SK-N-SH treated with all-trans-retinoic acid at 6 μM for 48 hours (cell line): ENCODE data around the gene SLC6A19.
"Not testable (repeated sequence)": the region's sequence is repeated elsewhere in the genome, so short reads cannot be mapped to it uniquely, and the experiment has no call there.

Source experiments
- ATAC-seq: fragments of 200-7000 bp; cut with Tn5 transposase; 3 replicates; pipeline ENCODE4 v1.9.1; 2020; ENCODE audit warnings: mild to moderate bottlenecking, moderate library complexity
- ARNTL ChIP-seq: fragments of 450-650 bp; formaldehyde crosslinking; IDR thresholded peaks from 2 replicates; pipeline ENCODE4 v1.5.0; 2020; ENCODE audit warnings: low read depth, mild to moderate bottlenecking, moderate library complexity, borderline replicate concordance
- BACH2 ChIP-seq: fragments of 250-450 bp; sonication (Bioruptor Pico); IDR thresholded peaks from 2 replicates; pipeline ENCODE4 v1.9.0; 2021; ENCODE audit warnings: mild to moderate bottlenecking, borderline replicate concordance
- CSDC2 ChIP-seq: fragments of 250-450 bp; sonication (Bioruptor Pico); IDR thresholded peaks from 2 replicates; pipeline ENCODE4 v1.5.0; 2020; ENCODE audit warnings: mild to moderate bottlenecking, moderate library complexity
- ESRRG ChIP-seq: fragments of 250-450 bp; sonication (Bioruptor Pico); IDR thresholded peaks from 2 replicates; pipeline ENCODE4 v1.6.1; 2021; ENCODE audit warnings: mild to moderate bottlenecking
- GLIS3 ChIP-seq: fragments of 250-450 bp; sonication (Bioruptor Pico); IDR thresholded peaks from 2 replicates; pipeline ENCODE4 v1.5.0; 2020; ENCODE audit warnings: mild to moderate bottlenecking, moderate library complexity
- ISL1 ChIP-seq: fragments of 250-450 bp; sonication (Bioruptor Pico); IDR thresholded peaks from 2 replicates; pipeline ENCODE4 v2.1.2; 2022; ENCODE audit warnings: mild to moderate bottlenecking, moderate library complexity
- OSR1 ChIP-seq: fragments of 250-450 bp; sonication (Bioruptor Pico); IDR thresholded peaks from 2 replicates; pipeline ENCODE4 v1.8.0; 2022; ENCODE audit warnings: moderate library complexity, mild to moderate bottlenecking, inconsistent platforms
- PPARA ChIP-seq: fragments of 250-450 bp; sonication (Bioruptor Pico); IDR thresholded peaks from 2 replicates; pipeline ENCODE4 v1.5.0; 2020; ENCODE audit warnings: mild to moderate bottlenecking, borderline replicate concordance
- SNAI2 ChIP-seq: fragments of 250-450 bp; sonication (Bioruptor Pico); IDR thresholded peaks from 2 replicates; pipeline ENCODE4 v1.5.0; 2020; ENCODE audit warnings: mild to moderate bottlenecking, moderate library complexity
- TCF4 ChIP-seq: fragments of 250-450 bp; sonication (Bioruptor Pico); IDR thresholded peaks from 2 replicates; pipeline ENCODE4 v1.8.0; 2021; ENCODE audit warnings: mild to moderate bottlenecking, moderate library complexity, borderline replicate concordance
- TOX ChIP-seq: fragments of 250-450 bp; sonication (Bioruptor Pico); IDR thresholded peaks from 2 replicates; pipeline ENCODE4 v1.8.0; 2021; ENCODE audit warnings: mild to moderate bottlenecking, moderate library complexity, borderline replicate concordance
- ZFP3 ChIP-seq: fragments of 250-450 bp; sonication (Bioruptor Pico); IDR thresholded peaks from 2 replicates; pipeline ENCODE4 v1.5.0; 2020; ENCODE audit warnings: mild to moderate bottlenecking, moderate library complexity
- ZFP30 ChIP-seq: fragments of 450-650 bp; formaldehyde crosslinking; IDR thresholded peaks from 2 replicates; pipeline ENCODE4 v1.5.0; 2022; ENCODE audit warnings: mild to moderate bottlenecking, moderate library complexity
- ZNF565 ChIP-seq: fragments of 450-650 bp; formaldehyde crosslinking; conservative IDR thresholded peaks from 2 replicates; pipeline ENCODE4 v1.5.0; 2020; ENCODE audit warnings: low read depth, mild to moderate bottlenecking, moderate library complexity
- ZNF8 ChIP-seq: fragments of 450-650 bp; formaldehyde crosslinking; IDR thresholded peaks from 2 replicates; pipeline ENCODE4 v1.5.0; 2020; ENCODE audit warnings: mild to moderate bottlenecking, moderate library complexity
- TF ChIP-seq, protein P1 (sequence below): fragments of 250-450 bp; sonication (Bioruptor Pico); IDR thresholded peaks from 2 replicates; pipeline ENCODE4 v1.5.1; 2021; ENCODE audit warnings: mild to moderate bottlenecking, moderate library complexity
- TF ChIP-seq, protein P2 (sequence below): fragments of 250-450 bp; sonication (Bioruptor Pico); IDR thresholded peaks from 2 replicates; pipeline ENCODE4 v1.5.1; 2020; ENCODE audit warnings: low read depth, mild to moderate bottlenecking, moderate library complexity
- TF ChIP-seq, protein P3 (sequence below): fragments of 250-450 bp; sonication (Bioruptor Pico); IDR thresholded peaks from 2 replicates; pipeline ENCODE4 v1.8.0; 2020; ENCODE audit warnings: mild to moderate bottlenecking, moderate library complexity, borderline replicate concordance
- TF ChIP-seq, protein P4 (sequence below): fragments of 250-450 bp; sonication (Bioruptor Pico); IDR thresholded peaks from 2 replicates; pipeline ENCODE4 v1.8.0; 2021; ENCODE audit warnings: low read depth, mild to moderate bottlenecking, moderate library complexity, borderline replicate concordance
- TF ChIP-seq, protein P5 (sequence below): fragments of 250-450 bp; sonication (Bioruptor Pico); IDR thresholded peaks from 2 replicates; pipeline ENCODE4 v1.5.0; 2020; ENCODE audit warnings: mild to moderate bottlenecking, moderate library complexity

The SLC6A19 gene

DNA sequence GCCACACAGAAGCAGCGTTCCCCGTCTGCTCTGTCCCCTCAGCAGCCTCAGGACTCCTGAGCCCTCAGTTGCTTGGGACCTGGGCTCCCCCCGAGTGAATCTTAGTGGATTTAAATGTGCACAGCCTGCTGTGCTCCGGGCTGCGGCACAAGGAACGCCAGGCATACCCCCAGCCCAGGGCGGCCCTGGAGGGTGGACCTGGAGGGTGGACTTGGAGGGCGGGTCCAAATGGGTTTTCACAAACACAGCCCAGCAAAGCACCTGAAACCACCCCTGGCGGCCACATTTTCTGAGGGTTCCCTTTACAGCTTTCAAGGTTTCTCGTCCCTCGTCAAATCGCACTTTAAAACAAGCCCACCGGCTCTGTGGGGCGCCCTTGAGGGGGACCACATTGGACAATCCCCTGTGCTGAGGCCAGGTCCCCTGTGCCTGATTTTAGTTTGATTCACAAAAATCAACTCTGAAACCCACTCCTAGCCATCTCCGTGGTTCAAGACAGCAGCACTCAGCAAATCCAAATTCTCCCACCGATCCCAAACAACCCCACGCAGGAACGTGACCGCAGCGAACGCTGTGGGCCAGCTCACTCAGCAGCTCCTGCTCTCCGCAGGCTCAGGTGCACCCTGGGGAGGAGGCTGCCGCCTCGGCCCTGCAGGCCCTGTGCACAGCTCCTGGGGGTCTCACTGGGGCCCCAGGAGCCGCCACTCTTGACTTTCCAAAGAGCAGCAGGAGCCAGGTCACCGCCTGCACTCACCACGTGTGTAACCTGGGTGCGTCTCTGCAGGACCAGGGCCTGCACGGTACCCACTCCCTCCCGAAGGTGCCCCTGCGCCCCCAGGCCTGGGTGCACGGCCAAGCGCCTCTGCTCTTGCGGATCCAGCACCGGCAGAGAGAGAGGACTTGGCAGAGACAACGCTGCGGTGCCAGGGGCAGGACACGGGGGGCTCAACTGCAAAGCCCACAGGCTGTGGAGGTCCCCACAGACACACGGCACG lies 64.4 kb downstream of the SLC6A19 start:
- ATAC-seq = no peak
- TF ChIP-seq, protein P1, sequence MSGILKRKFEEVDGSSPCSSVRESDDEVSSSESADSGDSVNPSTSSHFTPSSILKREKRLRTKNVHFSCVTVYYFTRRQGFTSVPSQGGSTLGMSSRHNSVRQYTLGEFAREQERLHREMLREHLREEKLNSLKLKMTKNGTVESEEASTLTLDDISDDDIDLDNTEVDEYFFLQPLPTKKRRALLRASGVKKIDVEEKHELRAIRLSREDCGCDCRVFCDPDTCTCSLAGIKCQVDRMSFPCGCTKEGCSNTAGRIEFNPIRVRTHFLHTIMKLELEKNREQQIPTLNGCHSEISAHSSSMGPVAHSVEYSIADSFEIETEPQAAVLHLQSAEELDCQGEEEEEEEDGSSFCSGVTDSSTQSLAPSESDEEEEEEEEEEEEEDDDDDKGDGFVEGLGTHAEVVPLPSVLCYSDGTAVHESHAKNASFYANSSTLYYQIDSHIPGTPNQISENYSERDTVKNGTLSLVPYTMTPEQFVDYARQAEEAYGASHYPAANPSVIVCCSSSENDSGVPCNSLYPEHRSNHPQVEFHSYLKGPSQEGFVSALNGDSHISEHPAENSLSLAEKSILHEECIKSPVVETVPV (CRISPR knock-in tag) = no peak
- no peak for TF ChIP-seq CSDC2 (CRISPR knock-in tag)
- no peak for TF ChIP-seq ZFP30
- TF ChIP-seq, protein P2, sequence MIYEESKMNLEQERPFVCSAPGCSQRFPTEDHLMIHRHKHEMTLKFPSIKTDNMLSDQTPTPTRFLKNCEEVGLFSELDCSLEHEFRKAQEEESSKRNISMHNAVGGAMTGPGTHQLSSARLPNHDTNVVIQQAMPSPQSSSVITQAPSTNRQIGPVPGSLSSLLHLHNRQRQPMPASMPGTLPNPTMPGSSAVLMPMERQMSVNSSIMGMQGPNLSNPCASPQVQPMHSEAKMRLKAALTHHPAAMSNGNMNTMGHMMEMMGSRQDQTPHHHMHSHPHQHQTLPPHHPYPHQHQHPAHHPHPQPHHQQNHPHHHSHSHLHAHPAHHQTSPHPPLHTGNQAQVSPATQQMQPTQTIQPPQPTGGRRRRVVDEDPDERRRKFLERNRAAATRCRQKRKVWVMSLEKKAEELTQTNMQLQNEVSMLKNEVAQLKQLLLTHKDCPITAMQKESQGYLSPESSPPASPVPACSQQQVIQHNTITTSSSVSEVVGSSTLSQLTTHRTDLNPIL (CRISPR knock-in tag) = no peak
- TF ChIP-seq TCF4 (CRISPR knock-in tag) = no peak
- TF ChIP-seq, protein P3, sequence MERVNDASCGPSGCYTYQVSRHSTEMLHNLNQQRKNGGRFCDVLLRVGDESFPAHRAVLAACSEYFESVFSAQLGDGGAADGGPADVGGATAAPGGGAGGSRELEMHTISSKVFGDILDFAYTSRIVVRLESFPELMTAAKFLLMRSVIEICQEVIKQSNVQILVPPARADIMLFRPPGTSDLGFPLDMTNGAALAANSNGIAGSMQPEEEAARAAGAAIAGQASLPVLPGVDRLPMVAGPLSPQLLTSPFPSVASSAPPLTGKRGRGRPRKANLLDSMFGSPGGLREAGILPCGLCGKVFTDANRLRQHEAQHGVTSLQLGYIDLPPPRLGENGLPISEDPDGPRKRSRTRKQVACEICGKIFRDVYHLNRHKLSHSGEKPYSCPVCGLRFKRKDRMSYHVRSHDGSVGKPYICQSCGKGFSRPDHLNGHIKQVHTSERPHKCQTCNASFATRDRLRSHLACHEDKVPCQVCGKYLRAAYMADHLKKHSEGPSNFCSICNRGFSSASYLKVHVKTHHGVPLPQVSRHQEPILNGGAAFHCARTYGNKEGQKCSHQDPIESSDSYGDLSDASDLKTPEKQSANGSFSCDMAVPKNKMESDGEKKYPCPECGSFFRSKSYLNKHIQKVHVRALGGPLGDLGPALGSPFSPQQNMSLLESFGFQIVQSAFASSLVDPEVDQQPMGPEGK (CRISPR knock-in tag) = no peak
- no peak for TF ChIP-seq PPARA (CRISPR knock-in tag)
- TF ChIP-seq GLIS3 (CRISPR knock-in tag) = no peak
- no peak for TF ChIP-seq ISL1
- TF ChIP-seq, protein P4, sequence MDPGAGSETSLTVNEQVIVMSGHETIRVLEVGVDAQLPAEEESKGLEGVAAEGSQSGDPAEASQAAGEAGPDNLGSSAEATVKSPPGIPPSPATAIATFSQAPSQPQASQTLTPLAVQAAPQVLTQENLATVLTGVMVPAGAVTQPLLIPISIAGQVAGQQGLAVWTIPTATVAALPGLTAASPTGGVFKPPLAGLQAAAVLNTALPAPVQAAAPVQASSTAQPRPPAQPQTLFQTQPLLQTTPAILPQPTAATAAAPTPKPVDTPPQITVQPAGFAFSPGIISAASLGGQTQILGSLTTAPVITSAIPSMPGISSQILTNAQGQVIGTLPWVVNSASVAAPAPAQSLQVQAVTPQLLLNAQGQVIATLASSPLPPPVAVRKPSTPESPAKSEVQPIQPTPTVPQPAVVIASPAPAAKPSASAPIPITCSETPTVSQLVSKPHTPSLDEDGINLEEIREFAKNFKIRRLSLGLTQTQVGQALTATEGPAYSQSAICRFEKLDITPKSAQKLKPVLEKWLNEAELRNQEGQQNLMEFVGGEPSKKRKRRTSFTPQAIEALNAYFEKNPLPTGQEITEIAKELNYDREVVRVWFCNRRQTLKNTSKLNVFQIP (CRISPR knock-in tag) = no peak
- no peak for TF ChIP-seq ZNF565 (CRISPR knock-in tag)
- TF ChIP-seq TOX (CRISPR knock-in tag) = no peak
- TF ChIP-seq BACH2 (CRISPR knock-in tag) = no peak
- TF ChIP-seq ARNTL = no peak
- TF ChIP-seq ESRRG (CRISPR knock-in tag) = no peak
- TF ChIP-seq OSR1 = no peak
- TF ChIP-seq, protein P5, sequence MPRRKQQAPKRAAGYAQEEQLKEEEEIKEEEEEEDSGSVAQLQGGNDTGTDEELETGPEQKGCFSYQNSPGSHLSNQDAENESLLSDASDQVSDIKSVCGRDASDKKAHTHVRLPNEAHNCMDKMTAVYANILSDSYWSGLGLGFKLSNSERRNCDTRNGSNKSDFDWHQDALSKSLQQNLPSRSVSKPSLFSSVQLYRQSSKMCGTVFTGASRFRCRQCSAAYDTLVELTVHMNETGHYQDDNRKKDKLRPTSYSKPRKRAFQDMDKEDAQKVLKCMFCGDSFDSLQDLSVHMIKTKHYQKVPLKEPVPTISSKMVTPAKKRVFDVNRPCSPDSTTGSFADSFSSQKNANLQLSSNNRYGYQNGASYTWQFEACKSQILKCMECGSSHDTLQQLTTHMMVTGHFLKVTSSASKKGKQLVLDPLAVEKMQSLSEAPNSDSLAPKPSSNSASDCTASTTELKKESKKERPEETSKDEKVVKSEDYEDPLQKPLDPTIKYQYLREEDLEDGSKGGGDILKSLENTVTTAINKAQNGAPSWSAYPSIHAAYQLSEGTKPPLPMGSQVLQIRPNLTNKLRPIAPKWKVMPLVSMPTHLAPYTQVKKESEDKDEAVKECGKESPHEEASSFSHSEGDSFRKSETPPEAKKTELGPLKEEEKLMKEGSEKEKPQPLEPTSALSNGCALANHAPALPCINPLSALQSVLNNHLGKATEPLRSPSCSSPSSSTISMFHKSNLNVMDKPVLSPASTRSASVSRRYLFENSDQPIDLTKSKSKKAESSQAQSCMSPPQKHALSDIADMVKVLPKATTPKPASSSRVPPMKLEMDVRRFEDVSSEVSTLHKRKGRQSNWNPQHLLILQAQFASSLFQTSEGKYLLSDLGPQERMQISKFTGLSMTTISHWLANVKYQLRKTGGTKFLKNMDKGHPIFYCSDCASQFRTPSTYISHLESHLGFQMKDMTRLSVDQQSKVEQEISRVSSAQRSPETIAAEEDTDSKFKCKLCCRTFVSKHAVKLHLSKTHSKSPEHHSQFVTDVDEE (CRISPR knock-in tag) = no peak
- TF ChIP-seq, all 23 proteins: peak for 0

DNA sequence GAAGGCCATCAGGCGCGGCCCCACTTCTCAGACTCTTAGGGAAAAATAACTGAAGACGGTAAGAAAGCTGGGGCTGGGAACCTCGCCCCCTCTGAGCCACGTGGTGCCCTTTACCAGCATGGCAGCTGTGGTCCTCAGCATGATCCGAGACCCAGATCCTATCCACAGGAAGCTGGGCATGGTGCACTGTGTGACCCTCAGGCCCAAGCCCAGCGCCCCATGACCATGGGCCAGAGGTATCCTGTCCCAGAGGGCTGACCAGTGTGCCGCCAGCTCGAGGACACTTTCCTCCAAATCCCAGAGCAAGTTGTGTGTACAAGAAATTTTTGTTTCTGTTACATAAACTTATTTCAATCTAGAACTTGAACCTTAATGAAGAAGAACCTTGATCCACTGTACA lies 65.4 kb downstream of the SLC6A19 start:
- no peak for TF ChIP-seq ESRRG (CRISPR knock-in tag)
- TF ChIP-seq ZNF565 (CRISPR knock-in tag) = no peak
- no peak for ATAC-seq

DNA sequence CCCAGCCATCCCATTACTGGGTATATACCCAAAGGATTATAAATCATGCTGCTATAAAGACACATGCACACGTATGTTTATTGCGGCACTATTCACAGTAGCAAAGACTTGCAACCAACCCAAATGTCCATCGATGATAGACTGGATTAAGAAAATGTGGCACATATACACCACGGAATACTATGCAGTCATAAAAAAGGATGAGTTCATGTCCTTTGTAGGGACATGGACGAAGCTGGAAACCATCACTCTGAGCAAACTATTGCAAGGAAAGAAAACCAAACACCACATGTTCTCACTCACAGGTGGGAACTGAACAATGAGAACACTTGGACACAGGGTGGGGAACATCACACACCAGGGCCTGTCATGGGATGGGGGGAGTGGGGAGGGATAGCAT lies 66.1 kb downstream of the SLC6A19 start:
- not testable (repeated sequence) for ATAC-seq

DNA sequence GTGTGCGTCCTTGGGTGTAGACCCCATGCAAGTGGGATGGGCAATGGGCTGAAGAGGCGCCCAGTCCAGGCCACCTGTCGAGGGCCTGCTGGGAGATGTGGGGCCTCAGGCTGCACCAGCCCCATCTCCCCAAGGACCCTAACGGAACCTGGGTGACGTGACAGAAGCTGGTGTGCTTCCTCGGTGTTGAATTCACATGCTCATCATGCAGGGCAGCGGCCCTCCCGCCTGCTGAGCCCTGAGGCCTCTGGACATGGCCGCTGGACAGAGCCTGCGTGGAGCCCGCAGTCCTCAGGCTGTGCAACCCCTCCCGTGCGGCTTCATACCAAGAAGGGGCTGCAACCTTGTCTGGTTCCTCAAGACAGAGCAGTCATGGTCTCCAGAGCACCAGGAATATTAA lies 66.7 kb downstream of the SLC6A19 start:
- no peak for ATAC-seq
- TF ChIP-seq ZFP3 (CRISPR knock-in tag) (no peak), BACH2 (CRISPR knock-in tag) (no peak), TCF4 (CRISPR knock-in tag) (no peak), ISL1 (no peak), ZFP30 (no peak), ZNF8 (CRISPR knock-in tag) (no peak), ESRRG (CRISPR knock-in tag) (no peak), GLIS3 (CRISPR knock-in tag) (no peak), CSDC2 (CRISPR knock-in tag) (no peak), ARNTL (no peak), SNAI2 (CRISPR knock-in tag) (no peak)
- TF ChIP-seq, protein P2 (CRISPR knock-in tag) = no peak
- TF ChIP-seq, protein P5 (CRISPR knock-in tag) = no peak
